NCI-H1048 (cell line): ENCODE measurements around the gene RERG.

Experiments
- DNase-seq: peaks from one replicate; lab custom pipeline; 2025; lab: John Stamatoyannopoulos, UW

The RERG gene

GRCh38 chr12:15218794-15219193 is 2.4 kb downstream of the RERG start:
- DNase-seq, result no peak

GRCh38 chr12:15216036-15216889 is 5.0 kb downstream of the RERG start:
- no peak for DNase-seq

GRCh38 chr12:15214851-15215601 is 6.2 kb downstream of the RERG start:
- no peak for DNase-seq

GRCh38 chr12:15212930-15213329 is 8.3 kb downstream of the RERG start:
- no peak for DNase-seq

GRCh38 chr12:15209782-15210181 is 11.4 kb downstream of the RERG start:
- no peak for DNase-seq

GRCh38 chr12:15208871-15209656 is 12.2 kb downstream of the RERG start:
- no peak for DNase-seq

- DNase-seq, result no peak
Measured at GRCh38 chr12:15208140-15208539, 13.1 kb downstream of the RERG start.

- DNase-seq, result no peak
Measured at GRCh38 chr12:15206831-15207389, 14.3 kb downstream of the RERG start.

GRCh38 chr12:15206338-15206737 is 14.9 kb downstream of the RERG start:
- DNase-seq, result no peak

GRCh38 chr12:15205341-15206010 is 15.7 kb downstream of the RERG start:
- DNase-seq, result no peak

GRCh38 chr12:15201456-15201855 is 19.8 kb downstream of the RERG start:
- no peak for DNase-seq

GRCh38 chr12:15201056-15201455 is 20.2 kb downstream of the RERG start:
- no peak for DNase-seq

GRCh38 chr12:15200641-15201040 is 20.6 kb downstream of the RERG start:
- no peak for DNase-seq

- no peak for DNase-seq
Measured at GRCh38 chr12:15199930-15200329, 21.3 kb downstream of the RERG start.

- DNase-seq, result no peak
Measured at GRCh38 chr12:15196678-15197505, 24.3 kb downstream of the RERG start.

- no peak for DNase-seq
Measured at GRCh38 chr12:15196221-15196620, 25.0 kb downstream of the RERG start.

- no peak for DNase-seq
Measured at GRCh38 chr12:15194456-15195368, 26.5 kb downstream of the RERG start.

GRCh38 chr12:15193946-15194345 is 27.3 kb downstream of the RERG start:
- DNase-seq, result no peak

GRCh38 chr12:15192720-15193119 is 28.5 kb downstream of the RERG start:
- DNase-seq, result peak; percentile 34

GRCh38 chr12:15188127-15188526 is 33.1 kb downstream of the RERG start:
- no peak for DNase-seq
